Mesenchymal stem cell (in vitro differentiated cells and primary cell): Measurements from ENCODE around the gene MYH16.
"Not testable (repeated sequence)": the region's sequence is repeated elsewhere in the genome, so short reads cannot be mapped to it uniquely, and the experiment has no call there.

Source experiments
- DNase-seq: peaks from one replicate; pipeline ENCODE4 v3.0.0-alpha.2; 2013
- H2AFZ ChIP-seq: one replicate; pipeline ENCODE4 v1.6.1; 2013; ENCODE audit warnings: low read depth, mild to moderate bottlenecking, control low read depth, inconsistent platforms, low read length, moderate library complexity
- H2AK5ac ChIP-seq: 2 replicates; pipeline ENCODE4 v1.6.1; 2013; ENCODE audit warnings: low read length, moderate library complexity, mild to moderate bottlenecking, inconsistent platforms; ENCODE audit not compliant: severe bottlenecking
- H2BK120ac ChIP-seq: one replicate; pipeline ENCODE4 v1.6.1; 2013; ENCODE audit warnings: low read depth, mild to moderate bottlenecking, inconsistent platforms, low read length, moderate library complexity
- H2BK12ac ChIP-seq, 2 experiments: one replicate each; pipeline ENCODE4 v1.6.1; 2013; ENCODE audit warnings: inconsistent platforms in 2 of 2, low read length in 2 of 2, mild to moderate bottlenecking in 2 of 2, moderate library complexity in 2 of 2, control low read depth in 1 of 2
- H2BK15ac ChIP-seq: one replicate; pipeline ENCODE4 v1.6.1; 2013; ENCODE audit warnings: mild to moderate bottlenecking, low read depth, inconsistent platforms; ENCODE audit not compliant: poor library complexity, severe bottlenecking
- H2BK5ac ChIP-seq: 2 replicates; pipeline ENCODE4 v1.6.1; 2013; ENCODE audit warnings: low read depth, mild to moderate bottlenecking, low read length, control low read depth, inconsistent platforms; ENCODE audit not compliant: poor library complexity, severe bottlenecking
- H3K14ac ChIP-seq, 2 experiments: one replicate each; pipeline ENCODE4 v1.6.1; 2013; ENCODE audit warnings: inconsistent platforms in 2 of 2, low read length in 2 of 2, control low read depth in 1 of 2, mild to moderate bottlenecking in 1 of 2, moderate library complexity in 1 of 2
- H3K18ac ChIP-seq, 2 experiments: one replicate each; pipeline ENCODE4 v1.6.1; 2013; ENCODE audit warnings: inconsistent platforms in 2 of 2, low read length in 2 of 2, control low read depth in 1 of 2, low read depth in 1 of 2, mild to moderate bottlenecking in 1 of 2
- H3K23ac ChIP-seq, 2 experiments: one replicate each; pipeline ENCODE4 v1.6.1; 2013; ENCODE audit warnings: inconsistent platforms in 2 of 2, low read length in 2 of 2, mild to moderate bottlenecking in 2 of 2, moderate library complexity in 2 of 2, control low read depth in 1 of 2
- H3K27ac ChIP-seq: 2 replicates; pipeline ENCODE4 v1.5.1; 2013; ENCODE audit warnings: mild to moderate bottlenecking, moderate library complexity, low read length, control low read depth, inconsistent platforms; ENCODE audit not compliant: poor library complexity, severe bottlenecking
- H3K27me3 ChIP-seq, 2 experiments: 2 replicates each; pipeline versions ENCODE4 v1.6.1 to v1.7.0; 2013; ENCODE audit warnings: low read length in 2 of 2, mild to moderate bottlenecking in 2 of 2, moderate library complexity in 2 of 2, control low read depth in 1 of 2, inconsistent platforms in 1 of 2; ENCODE audit not compliant: control insufficient read depth in 1 of 2, insufficient read depth in 1 of 2
- H3K36me3 ChIP-seq, 2 experiments: 2 replicates each; pipeline versions ENCODE4 v1.6.1 to v1.7.0; 2013; ENCODE audit warnings: low read length in 2 of 2, control low read depth in 1 of 2, inconsistent platforms in 1 of 2, low read depth in 1 of 2, mild to moderate bottlenecking in 1 of 2; ENCODE audit not compliant: insufficient read depth in 2 of 2, control insufficient read depth in 1 of 2
- H3K4ac ChIP-seq, 2 experiments: one replicate each; pipeline ENCODE4 v1.6.1; 2013; ENCODE audit warnings: inconsistent platforms in 2 of 2, low read length in 2 of 2, mild to moderate bottlenecking in 2 of 2, moderate library complexity in 2 of 2, control low read depth in 1 of 2, low read depth in 1 of 2
- H3K4me1 ChIP-seq: 2 replicates; pipeline ENCODE4 v1.6.1; 2013; ENCODE audit warnings: low read depth, low read length, control low read depth; ENCODE audit not compliant: control insufficient read depth, insufficient read depth
- H3K4me2 ChIP-seq: 2 replicates; pipeline ENCODE4 v1.6.1; 2013; ENCODE audit warnings: low read length, mild to moderate bottlenecking, inconsistent platforms; ENCODE audit not compliant: poor library complexity, severe bottlenecking
- H3K4me3 ChIP-seq, 2 experiments: 2 replicates each; pipeline versions ENCODE4 v1.5.1 to v1.7.0; 2013; ENCODE audit warnings: low read length in 2 of 2, mild to moderate bottlenecking in 2 of 2, control low read depth in 1 of 2, low read depth in 1 of 2; ENCODE audit not compliant: insufficient read depth in 1 of 2
- H3K79me1 ChIP-seq: replicated peaks from 2 replicates; pipeline ENCODE4 v1.6.1; 2013; ENCODE audit warnings: mild to moderate bottlenecking, control low read depth, low read length, inconsistent platforms; ENCODE audit not compliant: poor library complexity, severe bottlenecking
- H3K9ac ChIP-seq: 2 replicates; pipeline ENCODE4 v1.7.0; 2013; ENCODE audit warnings: mild to moderate bottlenecking, low read length, moderate library complexity
- H3K9me3 ChIP-seq: 2 replicates; pipeline ENCODE4 v1.7.0; 2013; ENCODE audit warnings: mild to moderate bottlenecking, low read length; ENCODE audit not compliant: control insufficient read depth
- H4K8ac ChIP-seq: one replicate; pipeline ENCODE4 v1.6.1; 2013; ENCODE audit warnings: inconsistent platforms, mild to moderate bottlenecking, low read length, moderate library complexity
- H4K91ac ChIP-seq: one replicate; pipeline ENCODE4 v1.6.1; 2013; ENCODE audit warnings: mild to moderate bottlenecking, low read length, inconsistent platforms
- WGBS: methylation state at CpG from one replicate; pipeline ENCODE4 v1.1.7; 2013; ENCODE audit warnings: mixed read lengths; 5-methylcytosine and 5-hydroxymethylcytosine counted together

MYH16 gene

GRCh38 chr7:99340659-99341058 lies 68.0 kb downstream of the MYH16 start:
- H3K14ac ChIP-seq = no peak overlapping the region
- H2AFZ ChIP-seq = no peak overlapping the region
- no peak overlapping the region for H3K18ac ChIP-seq
- H4K91ac ChIP-seq = no peak overlapping the region
- 91% methylated on average over 3 of the region's 3 CpGs for WGBS
- no peak overlapping the region for H3K4ac ChIP-seq
- no peak overlapping the region for H3K27ac ChIP-seq
- no peak overlapping the region for H2BK5ac ChIP-seq
- no peak overlapping the region for H3K4me2 ChIP-seq
- no peaks in the 10 kb centered on the region for H3K9me3 ChIP-seq
- H3K9ac ChIP-seq = no peak overlapping the region
- no peak overlapping the region for H2BK15ac ChIP-seq
- no peak overlapping the region for H2BK12ac ChIP-seq
- no peaks in the 10 kb centered on the region for H3K27me3 ChIP-seq
- H3K36me3 ChIP-seq = peaks cover 33 to 84% of the 10 kb centered on the region in 2 experiments
- H4K8ac ChIP-seq = no peak overlapping the region
- no peak overlapping the region for H3K23ac ChIP-seq
- no peak overlapping the region for H3K4me3 ChIP-seq
- no peak overlapping the region for H2BK120ac ChIP-seq
- H3K4me1 ChIP-seq = peaks cover 1% of the 10 kb centered on the region
- DNase-seq = peak; percentile 18
- H3K79me1 ChIP-seq = peaks cover 18% of the 10 kb centered on the region
- no peak overlapping the region for H2AK5ac ChIP-seq

- H3K4me3 ChIP-seq = no peak overlapping the region
- no peaks in the 10 kb centered on the region for H3K9me3 ChIP-seq
- peaks cover 1% of the 10 kb centered on the region for H3K4me1 ChIP-seq
- no peak overlapping the region for H2AFZ ChIP-seq
- no peak overlapping the region for H3K14ac ChIP-seq
- H2BK12ac ChIP-seq = peak overlapping the region in 1 of 2 experiments; percentile 42
- no peak overlapping the region for H4K8ac ChIP-seq
- H3K27ac ChIP-seq = no peak overlapping the region
- no peaks in the 10 kb centered on the region for H3K27me3 ChIP-seq
- H3K18ac ChIP-seq = no peak overlapping the region
- H3K9ac ChIP-seq = no peak overlapping the region
- H2BK15ac ChIP-seq = no peak overlapping the region
- H3K4me2 ChIP-seq = no peak overlapping the region
- H3K79me1 ChIP-seq = peaks cover 17% of the 10 kb centered on the region
- no peak overlapping the region for H4K91ac ChIP-seq
- DNase-seq = no peak
- no peak overlapping the region for H2AK5ac ChIP-seq
- peak overlapping the region in 1 of 2 experiments; percentile 37 for H3K4ac ChIP-seq
- peaks cover 34 to 85% of the 10 kb centered on the region in 2 experiments for H3K36me3 ChIP-seq
- WGBS = 98% methylated on average over 12 of the region's 13 CpGs
- H3K23ac ChIP-seq = no peak overlapping the region
- no peak overlapping the region for H2BK5ac ChIP-seq
- no peak overlapping the region for H2BK120ac ChIP-seq
Observed at GRCh38 chr7:99344061-99344647, 71.5 kb downstream of the MYH16 start.

GRCh38 chr7:99350641-99351040 lies 78.0 kb downstream of the MYH16 start:
- not testable (repeated sequence) for H2AFZ ChIP-seq, H2BK15ac ChIP-seq, H2AK5ac ChIP-seq, H3K27ac ChIP-seq, H2BK12ac ChIP-seq, H3K27me3 ChIP-seq, H4K8ac ChIP-seq, H3K9ac ChIP-seq, H3K4ac ChIP-seq, H3K14ac ChIP-seq, H3K23ac ChIP-seq, H3K4me1 ChIP-seq, H2BK120ac ChIP-seq, H4K91ac ChIP-seq, H3K9me3 ChIP-seq, DNase-seq, H3K18ac ChIP-seq, H3K4me3 ChIP-seq, H3K4me2 ChIP-seq, H2BK5ac ChIP-seq
- 100% methylated on average over 3 of the region's 3 CpGs for WGBS
- peaks cover 62 to 83% of the 10 kb centered on the region in 2 experiments for H3K36me3 ChIP-seq
- peaks cover 17% of the 10 kb centered on the region for H3K79me1 ChIP-seq

GRCh38 chr7:99352247-99352646 lies 79.6 kb downstream of the MYH16 start:
- H3K4ac ChIP-seq = no peak overlapping the region
- H2BK5ac ChIP-seq = no peak overlapping the region
- no peak overlapping the region for H2BK15ac ChIP-seq
- no peak overlapping the region for H3K18ac ChIP-seq
- no peak for DNase-seq
- no peak overlapping the region for H4K8ac ChIP-seq
- no peak overlapping the region for H3K4me3 ChIP-seq
- H3K9ac ChIP-seq = no peak overlapping the region
- no peak overlapping the region for H2BK120ac ChIP-seq
- H3K9me3 ChIP-seq = no peaks in the 10 kb centered on the region
- no peak overlapping the region for H2BK12ac ChIP-seq
- H2AFZ ChIP-seq = no peak overlapping the region
- no peak overlapping the region for H4K91ac ChIP-seq
- no peak overlapping the region for H3K14ac ChIP-seq
- H3K36me3 ChIP-seq = peaks cover 60 to 79% of the 10 kb centered on the region in 2 experiments
- H3K4me1 ChIP-seq = no peaks in the 10 kb centered on the region
- no peaks in the 10 kb centered on the region for H3K27me3 ChIP-seq
- H3K23ac ChIP-seq = no peak overlapping the region
- no peak overlapping the region for H3K27ac ChIP-seq
- WGBS = 100% methylated on average over 4 of the region's 5 CpGs
- no peak overlapping the region for H3K4me2 ChIP-seq
- H2AK5ac ChIP-seq = no peak overlapping the region
- peaks cover 13% of the 10 kb centered on the region for H3K79me1 ChIP-seq
